Esophagus squamous epithelium (tissue), 4 donors: ENCODE data around the gene EPGN.

Experiments used
- CTCF ChIP-seq, 6 experiments: fragments of 450-650 bp in 4 of 6; fragments of 200-600 bp in 2 of 6; sonication (generic) in 2 of 6; IDR thresholded peaks; one replicate each; pipeline ENCODE4 v1.5.1; 2016 to 2019; ENCODE audit warnings: antibody characterized with exemption in 6 of 6, mild to moderate bottlenecking in 4 of 6, moderate library complexity in 4 of 6
- POLR2A ChIP-seq, 4 donors: fragments of 450-650 bp; IDR thresholded peaks; one replicate each; pipeline ENCODE4 v1.6.1; 2017; ENCODE audit warnings: antibody characterized with exemption in 4 of 4, mild to moderate bottlenecking in 4 of 4, moderate library complexity in 3 of 4

GRCh38 chr4:74339501-74339900, 31.2 kb downstream of the EPGN start:
- TF ChIP-seq CTCF (IDR thresholded peaks at IDR 0.05), result no peak
- no peak for TF ChIP-seq POLR2A (IDR thresholded peaks at IDR 0.05)
